Osteoblast (primary cell): ENCODE results near the gene SLC17A5. TPM values are rescaled to one million over a fixed set of nuclear protein-coding genes. Genes with fewer than 3 reads are reported as not detected.
"Not testable (repeated sequence)": the region's sequence is repeated elsewhere in the genome, so short reads cannot be mapped to it uniquely, and the experiment has no call there.

Source experiments
- DNase-seq: peaks from one replicate; pipeline ENCODE4 v3.0.0; 2011; ENCODE audit warnings: low spot score, mixed read lengths; ENCODE audit not compliant: insufficient read length; ENCODE audit errors: missing footprints
- H2AFZ ChIP-seq: 2 replicates; pipeline ENCODE4 v1.6.0; 2011; ENCODE audit warnings: mild to moderate bottlenecking, low read length
- H3K27ac ChIP-seq: 2 replicates; pipeline ENCODE4 v1.5.1; 2011; ENCODE audit warnings: mild to moderate bottlenecking, low read depth, low read length, moderate library complexity
- H3K27me3 ChIP-seq: 2 replicates; pipeline ENCODE4 v1.6.0; 2012; ENCODE audit warnings: mild to moderate bottlenecking, control low read depth, inconsistent platforms, low read length, moderate library complexity; ENCODE audit not compliant: insufficient read depth
- H3K36me3 ChIP-seq: 2 replicates; pipeline ENCODE4 v1.5.1; 2011; ENCODE audit warnings: mild to moderate bottlenecking, low read length, control low read depth, moderate library complexity; ENCODE audit not compliant: insufficient read depth
- H3K4me1 ChIP-seq: 2 replicates; pipeline ENCODE4 v1.5.1; 2011; ENCODE audit warnings: mild to moderate bottlenecking, low read length, control low read depth, moderate library complexity; ENCODE audit not compliant: insufficient read depth
- H3K4me2 ChIP-seq: 2 replicates; pipeline ENCODE4 v1.6.0; 2011; ENCODE audit warnings: mild to moderate bottlenecking, low read length; ENCODE audit not compliant: insufficient read depth
- H3K4me3 ChIP-seq: fragments of 200-600 bp; sonication (generic); 3 replicates; pipeline ENCODE4 v1.5.1; 2012; ENCODE audit warnings: mild to moderate bottlenecking, low read length, inconsistent platforms; ENCODE audit not compliant: insufficient read depth
- H3K79me2 ChIP-seq: 2 replicates; pipeline ENCODE4 v1.6.0; 2012; ENCODE audit warnings: mild to moderate bottlenecking, low read length, control low read depth, inconsistent platforms; ENCODE audit not compliant: insufficient read depth
- H3K9me3 ChIP-seq: 2 replicates; pipeline ENCODE4 v1.5.1; 2011; ENCODE audit warnings: low read depth, low read length, control low read depth
- H4K20me1 ChIP-seq: 2 replicates; pipeline ENCODE4 v1.6.0; 2012; ENCODE audit warnings: mild to moderate bottlenecking, low read length, control low read depth; ENCODE audit not compliant: insufficient read depth
- total RNA-seq: library from RNA; depleted of rRNA; stranded (reverse); fragments of >200 nt; gene quantifications from 2 replicates; pipeline ENCODE4 v1.2.3, GENCODE V29; 2012
- TF ChIP-seq, protein P1 (sequence below): IDR thresholded peaks from 2 replicates; pipeline ENCODE4 v1.5.1; 2011; ENCODE audit warnings: mild to moderate bottlenecking, low read depth, low read length, moderate library complexity; ENCODE audit errors: extremely low read depth

Gene SLC17A5
- total RNA-seq, 1 donor: 38.7 TPM

GRCh38 chr6:73631849-73632248 lies 21.9 kb downstream of the SLC17A5 start:
- no peaks in the 10 kb centered on the region for H3K79me2 ChIP-seq
- no peaks in the 10 kb centered on the region for H4K20me1 ChIP-seq
- H3K27ac ChIP-seq: no peak overlapping the region
- DNase-seq: no peak
- H2AFZ ChIP-seq: no peak overlapping the region
- no peak overlapping the region for H3K4me3 ChIP-seq
- peaks cover 47% of the 10 kb centered on the region for H3K36me3 ChIP-seq
- TF ChIP-seq, protein P1, sequence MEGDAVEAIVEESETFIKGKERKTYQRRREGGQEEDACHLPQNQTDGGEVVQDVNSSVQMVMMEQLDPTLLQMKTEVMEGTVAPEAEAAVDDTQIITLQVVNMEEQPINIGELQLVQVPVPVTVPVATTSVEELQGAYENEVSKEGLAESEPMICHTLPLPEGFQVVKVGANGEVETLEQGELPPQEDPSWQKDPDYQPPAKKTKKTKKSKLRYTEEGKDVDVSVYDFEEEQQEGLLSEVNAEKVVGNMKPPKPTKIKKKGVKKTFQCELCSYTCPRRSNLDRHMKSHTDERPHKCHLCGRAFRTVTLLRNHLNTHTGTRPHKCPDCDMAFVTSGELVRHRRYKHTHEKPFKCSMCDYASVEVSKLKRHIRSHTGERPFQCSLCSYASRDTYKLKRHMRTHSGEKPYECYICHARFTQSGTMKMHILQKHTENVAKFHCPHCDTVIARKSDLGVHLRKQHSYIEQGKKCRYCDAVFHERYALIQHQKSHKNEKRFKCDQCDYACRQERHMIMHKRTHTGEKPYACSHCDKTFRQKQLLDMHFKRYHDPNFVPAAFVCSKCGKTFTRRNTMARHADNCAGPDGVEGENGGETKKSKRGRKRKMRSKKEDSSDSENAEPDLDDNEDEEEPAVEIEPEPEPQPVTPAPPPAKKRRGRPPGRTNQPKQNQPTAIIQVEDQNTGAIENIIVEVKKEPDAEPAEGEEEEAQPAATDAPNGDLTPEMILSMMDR: no peak
- no peaks in the 10 kb centered on the region for H3K27me3 ChIP-seq
- no peak overlapping the region for H3K4me2 ChIP-seq
- H3K9me3 ChIP-seq: no peaks in the 10 kb centered on the region
- H3K4me1 ChIP-seq: no peaks in the 10 kb centered on the region

DNA sequence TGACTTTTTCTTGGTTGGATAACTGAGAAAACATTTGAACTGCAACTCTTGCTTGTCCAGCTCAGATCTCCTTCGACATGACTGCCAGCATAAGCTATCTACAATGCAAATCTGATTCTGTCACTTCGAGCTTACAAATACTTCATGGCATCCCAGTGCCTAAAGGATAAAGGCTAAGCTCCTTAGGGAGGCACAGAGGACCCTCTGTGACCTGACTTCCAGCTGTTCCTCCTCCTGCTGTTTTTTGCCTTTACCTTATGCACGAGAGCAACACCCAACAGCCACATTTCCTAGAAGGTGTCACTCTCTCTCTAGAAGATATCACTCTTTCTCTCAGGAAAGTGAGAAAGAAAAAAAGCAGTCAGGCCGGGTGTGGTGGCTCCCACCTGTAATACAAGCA lies 23.4 kb downstream of the SLC17A5 start:
- Histone ChIP-seq H3K36me3 (peaks cover 47% of the 10 kb centered on the region), H4K20me1 (no peaks in the 10 kb centered on the region), H2AFZ (no peak overlapping the region), H3K27me3 (no peaks in the 10 kb centered on the region), H3K27ac (no peak overlapping the region), H3K4me3 (no peak overlapping the region), H3K79me2 (no peaks in the 10 kb centered on the region), H3K4me2 (no peak overlapping the region), H3K4me1 (no peaks in the 10 kb centered on the region), H3K9me3 (no peaks in the 10 kb centered on the region)
- no peak for DNase-seq
- TF ChIP-seq, protein P1: no peak

DNA sequence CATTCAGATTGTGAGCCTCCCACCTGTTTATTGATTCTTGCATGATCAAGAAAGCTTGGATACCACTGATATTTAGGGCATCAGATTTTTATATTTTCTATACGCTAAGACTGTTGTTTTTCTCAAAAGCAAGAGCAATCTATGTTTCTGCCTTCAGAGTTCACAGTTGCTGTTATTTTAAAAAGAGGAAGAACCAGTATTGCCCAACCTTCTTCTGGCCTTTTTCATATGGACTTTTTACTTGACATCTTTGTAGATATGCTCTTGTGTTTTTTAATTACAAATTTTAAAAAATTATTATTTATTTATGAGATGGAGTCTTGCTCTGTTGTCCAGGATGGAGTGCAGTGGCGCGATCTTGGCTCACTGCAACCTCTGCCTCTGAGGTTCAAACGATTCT lies 28.9 kb downstream of the SLC17A5 start:
- Histone ChIP-seq H3K4me2 (no peak overlapping the region), H3K27me3 (no peaks in the 10 kb centered on the region), H3K36me3 (peaks cover 34% of the 10 kb centered on the region), H4K20me1 (no peaks in the 10 kb centered on the region), H3K9me3 (no peaks in the 10 kb centered on the region), H3K27ac (no peak overlapping the region), H3K79me2 (no peaks in the 10 kb centered on the region), H2AFZ (no peak overlapping the region), H3K4me3 (no peak overlapping the region), H3K4me1 (no peaks in the 10 kb centered on the region)
- DNase-seq: no peak
- TF ChIP-seq, protein P1: no peak

DNA sequence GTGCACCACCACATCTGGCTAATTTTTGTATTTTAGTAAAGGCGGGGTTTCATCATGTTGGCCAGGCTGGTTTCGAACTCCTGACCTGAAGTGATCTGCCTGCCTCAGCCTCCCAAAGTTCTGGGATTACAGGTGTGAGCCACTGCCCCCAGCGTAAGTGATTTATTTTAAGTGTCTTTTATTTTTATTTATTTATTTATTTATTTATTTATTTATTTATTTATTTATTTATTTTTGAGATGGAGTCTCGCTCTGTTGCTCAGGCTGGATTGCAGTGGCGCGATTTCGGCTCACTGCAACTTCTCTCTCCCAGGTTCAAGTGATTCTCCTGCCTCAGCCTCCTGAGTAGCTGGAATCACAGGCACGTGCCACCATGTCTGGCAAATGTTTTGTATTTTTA lies 30.3 kb downstream of the SLC17A5 start:
- not testable (repeated sequence) for H4K20me1 ChIP-seq, H3K4me2 ChIP-seq, H3K4me1 ChIP-seq, H2AFZ ChIP-seq, H3K79me2 ChIP-seq, H3K27me3 ChIP-seq, DNase-seq, H3K9me3 ChIP-seq, H3K27ac ChIP-seq, H3K4me3 ChIP-seq
- H3K36me3 ChIP-seq: peaks cover 23% of the 10 kb centered on the region

- not testable (repeated sequence) for H2AFZ ChIP-seq, H3K9me3 ChIP-seq, DNase-seq, H3K4me1 ChIP-seq, H3K27me3 ChIP-seq, H3K4me2 ChIP-seq, H3K27ac ChIP-seq, H4K20me1 ChIP-seq, H3K4me3 ChIP-seq, H3K79me2 ChIP-seq
- H3K36me3 ChIP-seq: peaks cover 31% of the 10 kb centered on the region
Observed at GRCh38 chr6:73618082-73618481, 35.7 kb downstream of the SLC17A5 start.
